ENCODE measurements around the gene PRG2.

PRG2 gene

DNA sequence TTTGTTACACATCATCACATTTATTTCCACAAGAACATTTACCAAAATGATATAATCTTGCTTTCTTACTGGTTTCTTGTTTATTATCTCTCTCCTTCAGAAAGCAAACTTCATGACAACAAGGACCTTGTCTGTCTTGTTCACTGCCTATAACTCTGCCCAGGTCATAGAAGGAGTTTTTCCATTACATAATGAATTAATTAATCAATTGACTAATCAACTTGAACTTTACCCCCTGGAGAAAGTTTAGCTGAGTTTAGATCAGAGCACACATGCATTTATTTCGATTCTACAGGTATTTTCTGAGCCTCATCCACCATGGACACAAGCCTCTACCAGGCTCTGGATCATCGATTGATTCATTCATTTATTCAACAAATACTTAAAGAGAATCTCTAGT lies 6.3 kb upstream of the PRG2 start:
- DNase-seq (ENCODE audit: low read depth) = no peak

DNA sequence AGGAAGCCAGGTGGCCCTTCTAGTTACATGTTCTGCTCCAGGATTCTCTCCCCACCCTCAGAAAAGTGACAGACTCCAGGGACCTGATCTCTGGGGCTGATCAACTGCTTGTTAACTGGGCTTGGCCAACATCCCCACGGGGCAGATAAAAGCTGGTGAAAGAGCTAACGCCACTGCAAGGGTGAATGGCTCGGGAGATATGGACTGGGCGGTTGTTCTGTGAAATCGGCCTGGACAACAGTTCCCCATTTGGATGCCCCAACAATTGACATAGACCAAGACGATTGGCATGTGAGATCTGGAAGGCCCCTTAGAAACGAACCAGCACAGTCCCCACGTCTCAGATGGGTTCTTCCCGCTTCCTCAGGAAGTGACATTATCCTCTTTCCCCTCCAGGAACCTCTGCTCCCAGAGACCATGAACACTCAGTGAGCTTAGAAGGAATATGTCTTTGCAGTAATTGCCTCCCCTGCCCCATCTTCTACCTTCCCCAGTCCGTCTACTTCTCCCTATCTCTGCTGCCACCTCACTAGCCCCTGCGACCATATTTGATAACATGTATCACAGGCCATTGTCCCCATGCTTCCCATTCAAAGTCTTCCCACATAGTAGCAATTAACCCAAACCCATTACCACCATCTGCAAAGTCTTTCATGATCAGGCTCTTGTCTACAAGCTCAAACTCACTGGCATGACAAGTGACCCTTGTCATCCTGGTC lies 5.6 kb upstream of the PRG2 start:
- no peak for DNase-seq (ENCODE audit: low read depth)

DNA sequence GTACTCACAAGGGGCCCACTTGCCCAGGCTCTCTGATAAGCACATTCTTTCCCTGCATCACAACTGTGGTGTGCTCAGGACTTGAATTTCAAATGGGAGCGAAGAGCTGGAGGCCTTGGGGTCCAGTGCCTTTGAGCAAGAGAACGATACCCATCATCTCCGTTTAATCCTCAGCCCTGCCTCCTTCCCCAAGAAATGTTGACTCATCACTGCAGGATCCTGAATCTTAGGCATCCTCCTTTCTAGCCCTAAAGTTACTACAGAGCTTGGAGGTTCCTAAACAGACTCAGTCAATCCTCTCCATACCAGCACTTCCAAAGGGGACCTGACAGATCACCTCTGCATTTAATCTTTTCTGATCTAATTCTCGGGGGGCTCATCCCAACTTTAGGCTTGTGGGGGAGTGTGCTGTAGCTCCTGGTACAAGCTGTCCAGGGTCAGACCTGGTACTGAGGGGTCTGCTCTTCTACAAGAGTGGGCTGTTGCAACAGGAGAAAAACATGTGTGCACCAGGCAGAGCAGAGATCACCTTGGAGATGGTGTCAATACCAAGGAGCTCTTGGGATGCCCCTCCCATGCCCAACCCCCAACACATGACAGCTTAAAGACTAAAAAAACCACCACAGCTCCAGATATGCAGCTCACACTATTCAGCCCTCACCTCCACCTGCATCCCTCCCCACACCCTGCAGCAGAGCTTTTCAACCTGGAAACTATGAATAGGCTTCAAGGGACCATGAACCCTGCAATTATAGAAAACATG lies 3.9 kb upstream of the PRG2 start:
- DNase-seq (ENCODE audit: low read depth) = no peak

DNA sequence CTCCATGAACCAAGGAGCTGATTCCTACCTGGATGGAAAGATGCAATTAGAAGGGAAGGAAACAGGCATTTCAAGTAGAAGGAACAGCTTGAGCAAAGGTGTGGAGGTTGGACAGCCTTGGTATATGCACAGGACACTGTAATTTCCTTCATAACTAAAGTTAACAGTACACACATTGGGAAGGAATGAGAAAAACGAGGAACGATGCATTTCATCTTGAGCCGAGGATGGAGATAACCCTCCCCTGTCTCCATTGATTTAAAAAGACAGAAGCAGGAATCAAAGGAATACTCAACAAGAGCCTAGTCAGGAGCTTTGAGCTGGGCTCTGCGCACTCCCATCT lies 2.3 kb upstream of the PRG2 start:
- no peak for DNase-seq (ENCODE audit: low read depth)

DNA sequence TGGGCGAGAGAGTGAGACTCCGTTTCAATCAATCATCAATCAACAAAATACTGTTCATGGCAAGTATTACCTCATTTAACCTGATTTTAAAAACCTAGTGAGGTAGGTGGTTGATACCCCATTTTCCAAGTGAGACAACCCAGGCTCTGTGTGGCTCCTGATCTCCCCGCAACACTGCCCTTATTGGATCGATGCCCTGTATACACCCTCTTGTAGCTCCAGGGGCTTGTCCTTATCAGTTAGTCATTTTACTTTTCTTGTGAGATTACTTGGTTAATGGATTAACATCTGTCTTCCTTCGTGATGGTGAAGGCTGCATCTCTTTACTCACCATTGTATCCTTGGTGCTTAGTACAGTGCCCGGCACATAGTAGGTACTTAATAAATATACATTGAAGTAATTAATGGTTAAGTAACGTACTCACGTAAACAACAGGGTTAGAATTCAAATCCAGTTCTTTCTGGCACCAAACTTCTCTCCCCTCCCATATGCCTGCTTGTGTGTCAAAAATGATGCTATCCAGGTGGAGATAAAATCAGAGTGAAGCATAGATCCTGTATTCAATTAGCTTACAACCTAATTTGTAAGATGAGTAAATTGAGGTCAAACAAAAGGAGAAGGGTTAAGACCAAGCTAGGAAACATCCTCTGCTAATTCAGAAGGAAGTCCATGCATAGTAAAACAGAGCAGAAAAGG lies 1.8 kb upstream of the PRG2 start:
- no peak for DNase-seq (ENCODE audit: low read depth)

DNA sequence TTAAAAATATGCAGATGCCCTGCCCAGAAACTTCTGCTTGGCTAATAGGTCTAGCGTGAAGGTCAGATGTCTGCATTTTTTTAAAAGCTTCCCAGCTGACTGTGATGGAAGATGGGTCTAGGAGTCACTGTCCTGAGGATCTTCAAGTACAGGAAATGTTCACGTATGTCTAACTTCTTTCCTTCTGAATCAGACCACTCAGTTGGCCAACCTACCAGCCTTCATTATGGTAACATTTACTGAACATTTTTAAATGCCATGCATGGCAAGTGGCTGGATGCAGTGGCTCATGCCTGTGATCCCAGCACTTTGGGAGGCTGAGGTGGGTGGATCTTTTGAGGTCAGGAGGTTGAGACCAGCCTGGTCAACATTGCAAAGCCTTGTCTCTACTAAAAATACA lies 1.1 kb upstream of the PRG2 start:
- no peak for DNase-seq (ENCODE audit: low read depth)

DNA sequence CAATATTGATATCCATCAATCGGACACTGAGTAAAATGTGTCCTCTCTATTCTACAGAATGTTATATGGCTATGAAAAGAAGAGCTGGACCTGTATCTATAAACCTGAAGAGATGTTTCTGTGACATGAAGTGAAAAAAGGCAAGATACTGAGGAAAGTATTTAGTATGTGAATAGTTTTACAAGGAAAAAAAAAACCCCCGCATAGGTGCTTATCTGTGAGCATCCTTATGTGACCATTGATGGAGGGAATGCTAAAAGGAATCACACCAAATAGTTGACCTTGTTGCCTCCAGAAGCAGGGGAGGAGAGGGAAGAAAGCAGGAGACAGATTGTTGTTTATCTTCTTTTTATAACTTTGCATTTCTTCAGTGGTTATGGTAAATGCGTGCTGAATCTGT lies 661 bp upstream of the PRG2 start:
- DNase-seq (ENCODE audit: low read depth) = no peak

DNA sequence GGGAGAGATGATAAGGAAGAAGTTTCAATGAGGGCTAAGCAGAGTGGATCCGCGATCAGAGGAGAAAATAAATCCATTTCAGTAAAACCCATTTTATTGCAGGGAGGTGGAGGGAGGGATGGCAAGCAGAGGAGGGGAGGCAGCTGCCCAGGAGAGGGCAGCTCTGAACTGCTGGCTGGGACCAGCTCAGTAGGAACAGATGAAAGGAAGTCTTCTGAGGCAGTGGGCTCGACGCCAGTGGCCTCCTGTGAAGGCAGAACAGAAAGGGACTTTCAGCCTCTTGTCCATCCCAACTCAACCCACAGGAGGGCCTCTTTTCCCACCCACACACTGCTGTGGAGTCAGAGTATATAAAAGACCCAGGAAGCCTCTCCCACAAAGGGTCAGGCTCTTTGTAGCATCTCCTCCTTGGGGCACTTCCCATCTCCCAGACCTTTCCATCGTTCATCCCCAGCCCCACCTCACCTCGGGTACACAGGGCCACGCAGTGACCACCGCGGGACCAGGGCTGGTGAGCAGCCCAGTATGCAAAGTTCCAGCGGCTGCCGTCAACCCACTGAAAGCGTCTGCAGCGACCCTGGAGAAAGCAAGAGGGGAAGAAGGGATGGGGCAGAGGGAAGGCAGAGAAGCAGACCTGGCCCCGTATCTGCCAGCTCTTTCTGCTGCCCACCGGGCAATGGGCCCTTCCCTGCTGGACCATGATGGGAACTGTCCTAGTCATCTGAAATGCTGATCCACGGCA lies 3.0 kb downstream of the PRG2 start:
- DNase-seq (ENCODE audit: low read depth) = no peak

DNA sequence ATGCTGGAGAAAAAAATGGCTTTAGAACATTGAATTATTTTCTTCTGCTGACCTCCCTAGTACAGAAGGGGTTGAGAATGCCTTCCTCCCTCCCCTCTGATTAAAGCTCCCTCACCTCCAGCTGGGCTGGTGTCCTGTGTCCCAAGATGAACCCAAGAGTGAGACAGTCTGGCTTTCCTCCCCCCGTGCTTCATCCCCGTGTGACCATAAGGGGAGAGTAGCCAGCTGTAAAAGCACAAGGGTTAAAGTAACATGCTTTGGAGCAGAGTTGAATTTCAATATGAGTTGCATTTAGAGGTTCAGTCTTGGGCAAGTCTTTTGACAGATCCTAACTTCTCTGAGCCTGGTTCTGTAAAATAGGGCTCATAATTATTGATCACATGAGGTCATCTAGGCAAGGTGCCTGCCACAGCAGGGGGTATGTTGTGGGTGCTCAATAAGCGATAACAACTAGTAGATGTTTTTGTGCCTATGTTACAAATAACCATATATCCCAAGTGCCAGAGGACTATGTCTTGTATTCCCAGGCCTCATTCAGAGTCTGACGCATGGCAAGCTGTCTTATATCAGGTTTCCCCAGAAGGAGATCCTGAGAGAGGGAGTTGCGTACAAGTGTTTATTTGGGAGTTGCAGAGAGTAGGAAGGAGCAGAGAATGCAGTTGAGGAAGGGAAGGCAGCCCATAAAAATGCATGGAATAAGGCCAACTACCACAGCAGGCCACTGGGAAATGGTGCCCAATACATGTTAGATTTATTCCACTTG lies 4.1 kb downstream of the PRG2 start:
- DNase-seq (ENCODE audit: low read depth) = no peak

DNA sequence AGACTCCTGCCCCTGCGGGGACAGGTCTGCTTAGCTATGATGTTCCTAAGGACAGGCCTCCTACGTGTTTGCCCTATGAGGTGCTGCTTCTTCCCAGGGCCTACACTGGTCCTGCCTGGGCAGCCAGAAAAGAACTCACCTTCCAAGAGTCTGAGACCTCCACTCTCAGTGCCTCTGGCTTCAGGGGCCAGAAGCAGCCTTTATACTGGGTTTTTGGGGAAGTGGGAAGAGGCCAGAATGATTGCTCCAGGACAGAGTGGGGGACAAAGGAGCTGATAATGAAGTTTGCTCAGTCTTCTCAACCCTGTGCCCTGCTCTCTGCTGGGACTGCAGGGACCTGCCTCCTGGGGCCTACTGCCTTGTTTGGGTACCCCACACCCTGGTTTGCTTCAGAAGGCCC lies 9.5 kb downstream of the PRG2 start, which contains the start of gene PRG3:
TSS of gene PRG3 (minus strand) at position 176 of the 400 bp plus-strand sequence. CDS start 442 bp downstream, outside the sequence.
- no peak for DNase-seq (ENCODE audit: low read depth)

DNA sequence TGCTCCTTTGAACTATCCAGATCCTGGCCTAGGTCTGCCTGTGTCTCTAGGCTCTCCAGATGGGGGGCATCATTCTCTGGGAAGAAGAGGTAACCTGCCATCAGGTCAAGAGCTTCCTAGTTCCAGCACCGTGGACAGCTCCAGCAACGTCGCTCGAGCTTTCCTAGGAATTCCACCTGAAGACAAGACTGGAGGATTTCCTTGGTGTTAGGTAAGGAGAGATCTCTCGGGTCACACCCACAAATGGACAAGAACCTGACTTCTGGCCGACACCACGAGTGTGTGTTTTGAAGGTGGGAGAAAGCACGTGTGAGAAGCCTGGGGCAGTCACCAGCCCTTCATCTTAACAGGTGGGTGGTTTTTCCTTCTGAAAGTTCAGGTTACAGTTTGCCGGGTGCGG lies 10.7 kb downstream of the PRG2 start:
- no peak for DNase-seq (ENCODE audit: low read depth)

DNA sequence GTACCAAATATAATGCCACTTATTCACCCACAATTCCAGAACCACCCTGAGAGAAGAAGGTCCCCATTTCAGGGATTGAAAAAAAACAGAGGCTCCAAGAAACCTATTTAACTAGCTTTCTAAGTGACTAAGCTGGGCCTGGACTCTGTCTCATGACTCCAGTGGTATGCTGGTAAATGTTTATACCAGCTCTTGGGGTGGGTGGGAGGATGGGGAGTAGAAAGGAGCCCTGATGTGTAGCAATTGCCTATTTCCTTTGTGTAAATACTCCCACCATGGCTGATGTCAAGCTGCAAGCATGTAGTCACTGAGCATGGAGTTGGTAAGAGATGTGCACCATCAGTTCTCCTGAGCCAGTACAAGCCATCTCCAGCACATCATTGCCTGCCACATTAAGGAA lies 12.3 kb downstream of the PRG2 start:
- DNase-seq (ENCODE audit: low read depth) = no peak

DNA sequence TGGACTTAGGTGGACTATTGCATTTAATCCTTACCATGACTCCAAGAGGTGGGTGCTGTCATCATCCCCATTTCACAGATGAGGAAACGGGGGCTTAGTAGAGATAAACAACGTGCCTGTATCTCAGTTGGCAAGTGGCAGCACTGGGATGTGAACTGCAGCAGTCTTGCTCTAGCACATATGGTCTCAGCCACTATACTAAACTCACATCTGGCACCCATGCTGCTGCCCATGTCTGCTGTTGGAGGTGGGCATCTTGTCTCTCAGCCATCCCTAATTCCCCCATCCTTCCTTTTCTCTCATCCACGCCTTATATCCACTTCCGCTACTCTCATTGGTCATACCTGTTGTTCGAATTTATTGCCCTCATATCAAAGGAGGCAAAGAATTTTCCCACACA lies 13.3 kb downstream of the PRG2 start:
- DNase-seq (ENCODE audit: low read depth) = no peak

DNA sequence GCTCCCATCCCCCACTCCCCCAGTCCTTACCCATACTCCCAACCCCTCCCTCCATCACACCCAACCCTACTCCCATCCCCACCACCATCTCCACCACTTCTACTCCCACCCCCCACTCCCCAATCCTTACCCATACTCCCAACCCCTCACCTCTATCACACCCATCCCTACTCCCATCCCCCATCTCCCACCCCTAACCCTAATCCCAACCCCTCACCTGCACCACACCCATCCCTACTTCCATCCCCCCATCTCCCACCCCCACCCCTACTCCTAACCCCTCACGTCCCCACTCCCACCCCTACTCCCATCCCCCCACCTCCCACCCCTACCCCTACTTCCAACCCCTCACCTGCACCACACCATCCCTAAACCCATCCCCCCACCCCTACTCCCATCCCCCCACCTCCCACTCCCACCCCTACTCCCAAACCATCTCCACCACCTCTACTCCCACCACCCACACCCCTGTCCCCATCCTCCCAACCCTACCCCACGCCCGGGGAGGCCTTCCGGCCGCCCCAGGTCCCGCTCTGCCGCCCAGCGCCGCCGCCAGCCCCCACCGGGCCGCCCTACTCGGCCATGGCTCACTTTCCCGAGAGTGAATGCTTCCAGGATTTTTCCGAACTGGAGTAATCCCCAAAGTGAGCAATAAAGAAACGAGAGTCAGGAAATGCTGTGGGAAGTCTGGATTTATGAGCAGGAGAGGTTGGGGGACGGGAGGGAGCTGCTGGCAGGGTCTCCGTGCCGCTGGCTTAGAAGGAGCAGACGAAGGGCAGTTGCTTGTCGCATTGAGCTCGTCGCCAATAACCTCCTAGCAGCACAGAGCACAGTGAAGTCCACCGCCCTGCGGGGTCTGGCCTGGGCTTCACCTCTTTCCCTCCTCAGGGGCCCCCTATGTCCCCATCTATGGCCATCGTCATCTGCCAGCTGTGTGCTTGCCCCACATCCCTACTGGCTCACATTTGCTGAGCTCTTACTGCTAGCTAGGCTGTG lies 14.1 kb downstream of the PRG2 start:
- no peak for DNase-seq (ENCODE audit: low read depth)

DNA sequence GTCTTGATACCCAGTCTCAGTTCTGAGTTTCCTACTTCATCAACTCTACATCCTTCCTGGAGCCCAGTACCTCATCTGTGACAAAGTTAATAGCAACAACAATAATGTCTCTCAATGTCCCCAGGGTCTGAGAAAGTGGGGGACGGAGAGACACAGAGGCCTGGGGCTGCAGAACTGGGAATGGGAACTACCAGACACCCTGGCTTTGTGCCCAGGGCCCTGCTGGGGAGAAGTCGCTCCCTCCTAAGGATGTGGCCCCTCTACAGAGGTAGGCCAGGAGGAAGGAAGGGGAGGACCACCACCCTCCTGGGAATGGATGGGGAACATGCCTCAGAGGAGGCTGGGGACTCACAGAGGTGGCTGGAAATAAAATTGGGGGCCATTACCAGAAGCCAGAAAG lies 15.0 kb downstream of the PRG2 start:
- DNase-seq (ENCODE audit: low read depth) = no peak

DNA sequence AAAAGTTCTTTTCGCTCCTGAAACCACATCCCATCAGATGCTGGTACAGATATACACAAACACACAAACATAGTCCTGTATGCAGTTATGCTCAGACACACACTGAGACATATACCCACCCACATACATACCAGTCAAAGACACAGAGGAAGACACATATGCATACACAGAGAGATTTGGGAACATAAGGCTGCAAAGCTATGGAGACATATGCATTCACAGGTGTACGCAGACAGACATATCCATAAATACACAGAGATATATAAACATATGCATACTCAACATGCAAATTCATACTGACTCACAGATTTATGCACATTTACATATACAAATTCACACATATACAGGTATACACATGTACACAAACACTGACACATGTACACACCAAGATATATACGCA lies 15.5 kb downstream of the PRG2 start:
- no peak for DNase-seq (ENCODE audit: low read depth)

DNA sequence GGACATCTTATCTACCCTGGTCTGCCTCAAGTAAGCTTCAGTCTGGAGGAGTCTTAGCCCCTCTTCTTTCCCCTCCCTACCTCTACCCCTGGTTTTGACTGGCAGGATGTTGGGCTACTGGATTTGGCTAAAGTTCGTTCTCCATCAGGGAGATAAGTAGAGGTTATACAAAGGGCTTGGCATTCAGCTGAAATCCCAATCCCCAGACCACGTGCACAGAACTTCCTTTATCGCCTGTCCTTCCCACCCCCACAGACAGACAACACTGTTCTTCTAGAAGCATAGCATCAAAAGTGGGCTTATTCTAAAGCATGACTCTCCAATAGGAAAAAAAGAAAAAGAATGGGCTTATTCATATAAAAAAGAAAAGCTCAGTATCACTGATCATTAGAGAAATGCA lies 17.3 kb downstream of the PRG2 start:
- DNase-seq (ENCODE audit: low read depth) = no peak

DNA sequence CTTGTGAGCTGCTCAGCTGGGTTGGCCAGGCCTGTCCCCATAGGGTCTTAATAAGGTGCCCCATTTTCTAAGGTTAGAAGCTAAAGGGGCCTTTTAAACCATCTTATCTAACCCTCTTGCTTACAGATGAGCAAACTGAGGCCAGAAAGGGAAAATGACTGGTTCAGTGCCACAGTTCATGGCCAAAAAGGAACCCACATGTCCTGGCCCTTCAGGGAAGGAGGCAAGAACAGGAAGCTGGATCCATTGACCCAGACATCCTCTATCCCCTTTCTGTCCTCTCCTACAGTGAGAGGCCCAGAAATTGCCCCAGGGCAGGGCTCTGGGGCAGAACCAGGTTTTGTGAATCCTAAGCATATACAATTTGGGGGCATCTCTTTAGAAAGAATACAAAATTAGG lies 19.5 kb downstream of the PRG2 start:
- no peak for DNase-seq (ENCODE audit: low read depth)

DNA sequence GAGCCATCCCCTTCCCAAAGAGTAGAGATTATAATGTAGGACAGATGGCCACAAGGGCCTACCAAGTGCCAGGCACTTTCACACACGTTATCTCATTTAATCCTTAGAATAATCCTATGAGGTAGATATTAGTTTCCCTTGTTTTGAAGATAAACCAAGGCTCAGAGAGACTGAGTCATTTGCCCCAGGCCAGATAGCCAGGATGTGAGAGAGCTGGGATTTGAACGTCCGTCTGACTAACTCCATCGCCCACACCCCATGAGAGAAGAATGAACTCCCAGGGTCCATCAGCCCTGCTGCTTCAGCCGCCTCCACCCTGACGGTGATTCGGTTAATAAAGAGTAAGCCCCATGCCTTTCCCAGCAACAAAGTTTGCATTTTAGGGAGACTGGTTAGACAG lies 20.2 kb downstream of the PRG2 start:
- DNase-seq (ENCODE audit: low read depth) = no peak

DNA sequence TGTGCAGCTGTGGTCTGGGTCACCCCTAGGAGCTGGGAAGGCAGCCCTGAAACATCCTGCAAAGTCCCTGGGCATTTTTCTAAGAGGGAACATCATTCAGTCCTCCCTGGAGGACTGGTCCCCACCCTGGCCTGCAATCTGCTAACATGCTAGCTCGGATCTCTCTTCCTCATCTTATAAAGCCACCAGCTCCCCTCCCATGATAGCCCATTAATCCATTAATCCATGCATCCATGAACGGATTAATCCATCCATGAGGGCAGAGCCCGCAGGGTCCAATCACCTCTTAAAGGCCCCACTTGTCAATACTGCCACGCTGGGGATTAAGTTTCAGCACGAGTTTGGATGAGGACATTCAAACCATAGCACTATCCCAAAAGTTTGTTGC lies 21.6 kb downstream of the PRG2 start:
- DNase-seq (ENCODE audit: low read depth) = no peak

Measured in T follicular helper cell (primary cell).